Measurements from ENCODE around the gene KIF2C.

Gene KIF2C

GRCh38 chr1:44777547-44777946 lies 37.9 kb downstream of the KIF2C start:
- H3K27me3 ChIP-seq (ENCODE audit: control insufficient read depth, insufficient read depth, low read length) = no peaks in the 10 kb centered on the region
- H3K9me3 ChIP-seq (replicated peaks; ENCODE audit: low read length) = no peaks in the 10 kb centered on the region
- peak overlapping the region; percentile 94 for H3K4me2 ChIP-seq (ENCODE audit: low read length)
- H3K4me3 ChIP-seq (ENCODE audit: low read length) = peak overlapping the region; percentile 91
- peaks cover 17% of the 10 kb centered on the region for H3K4me1 ChIP-seq (ENCODE audit: control insufficient read depth, insufficient read depth, low read length)
- peaks cover 60% of the 10 kb centered on the region for H3K36me3 ChIP-seq (ENCODE audit: insufficient read depth, low read length)
- peak overlapping the region; percentile 95 for H3K9ac ChIP-seq (ENCODE audit: low read depth, low read length)

GRCh38 chr1:44777969-44778635 lies 38.5 kb downstream of the KIF2C start:
- H3K27me3 ChIP-seq (ENCODE audit: control insufficient read depth, insufficient read depth, low read length) = no peaks in the 10 kb centered on the region
- H3K9ac ChIP-seq (ENCODE audit: low read depth, low read length) = peak overlapping the region; percentile 95
- peak overlapping the region; percentile 91 for H3K4me3 ChIP-seq (ENCODE audit: low read length)
- H3K4me2 ChIP-seq (ENCODE audit: low read length) = peak overlapping the region; percentile 94
- no peaks in the 10 kb centered on the region for H3K9me3 ChIP-seq (replicated peaks; ENCODE audit: low read length)
- peaks cover 17% of the 10 kb centered on the region for H3K4me1 ChIP-seq (ENCODE audit: control insufficient read depth, insufficient read depth, low read length)
- H3K36me3 ChIP-seq (ENCODE audit: insufficient read depth, low read length) = peaks cover 60% of the 10 kb centered on the region

- H3K9ac ChIP-seq (ENCODE audit: low read depth, low read length) = no peak overlapping the region
- no peak overlapping the region for H3K4me3 ChIP-seq (ENCODE audit: low read length)
- H3K36me3 ChIP-seq (ENCODE audit: insufficient read depth, low read length) = peaks cover 60% of the 10 kb centered on the region
- peak overlapping the region; percentile 94 for H3K4me2 ChIP-seq (ENCODE audit: low read length)
- H3K27me3 ChIP-seq (ENCODE audit: control insufficient read depth, insufficient read depth, low read length) = no peaks in the 10 kb centered on the region
- H3K4me1 ChIP-seq (ENCODE audit: control insufficient read depth, insufficient read depth, low read length) = peaks cover 25% of the 10 kb centered on the region
- H3K9me3 ChIP-seq (replicated peaks; ENCODE audit: low read length) = no peaks in the 10 kb centered on the region
Measured at GRCh38 chr1:44778705-44779576, 39.3 kb downstream of the KIF2C start.

GRCh38 chr1:44780583-44781121 lies 41.0 kb downstream of the KIF2C start:
- H3K9me3 ChIP-seq (replicated peaks; ENCODE audit: low read length) = no peaks in the 10 kb centered on the region
- no peaks in the 10 kb centered on the region for H3K27me3 ChIP-seq (ENCODE audit: control insufficient read depth, insufficient read depth, low read length)
- peaks cover 31% of the 10 kb centered on the region for H3K4me1 ChIP-seq (ENCODE audit: control insufficient read depth, insufficient read depth, low read length)
- H3K4me3 ChIP-seq (ENCODE audit: low read length) = no peak overlapping the region
- H3K4me2 ChIP-seq (ENCODE audit: low read length) = no peak overlapping the region
- H3K9ac ChIP-seq (ENCODE audit: low read depth, low read length) = no peak overlapping the region
- H3K36me3 ChIP-seq (ENCODE audit: insufficient read depth, low read length) = peaks cover 60% of the 10 kb centered on the region

GRCh38 chr1:44783697-44784093 lies 44.1 kb downstream of the KIF2C start:
- Histone ChIP-seq H3K4me3 (ENCODE audit: low read length) (peak overlapping the region; percentile 3), H3K9ac (ENCODE audit: low read depth, low read length) (peak overlapping the region; percentile 39), H3K36me3 (ENCODE audit: insufficient read depth, low read length) (peaks cover 30% of the 10 kb centered on the region), H3K4me2 (ENCODE audit: low read length) (peak overlapping the region; percentile 50), H3K27me3 (ENCODE audit: control insufficient read depth, insufficient read depth, low read length) (no peaks in the 10 kb centered on the region), H3K4me1 (ENCODE audit: control insufficient read depth, insufficient read depth, low read length) (peaks cover 24% of the 10 kb centered on the region), H3K9me3 (replicated peaks; ENCODE audit: low read length) (no peaks in the 10 kb centered on the region)

- no peaks in the 10 kb centered on the region for H3K9me3 ChIP-seq (replicated peaks; ENCODE audit: low read length)
- peak overlapping the region; percentile 3 for H3K4me3 ChIP-seq (ENCODE audit: low read length)
- peaks cover 24% of the 10 kb centered on the region for H3K4me1 ChIP-seq (ENCODE audit: control insufficient read depth, insufficient read depth, low read length)
- H3K4me2 ChIP-seq (ENCODE audit: low read length) = peak overlapping the region; percentile 50
- H3K36me3 ChIP-seq (ENCODE audit: insufficient read depth, low read length) = peaks cover 23% of the 10 kb centered on the region
- H3K27me3 ChIP-seq (ENCODE audit: control insufficient read depth, insufficient read depth, low read length) = no peaks in the 10 kb centered on the region
- H3K9ac ChIP-seq (ENCODE audit: low read depth, low read length) = peak overlapping the region; percentile 39
Measured at GRCh38 chr1:44784094-44785028, 44.7 kb downstream of the KIF2C start.

GRCh38 chr1:44785029-44785380 lies 45.4 kb downstream of the KIF2C start:
- Histone ChIP-seq H3K4me1 (ENCODE audit: control insufficient read depth, insufficient read depth, low read length) (peaks cover 24% of the 10 kb centered on the region), H3K9me3 (replicated peaks; ENCODE audit: low read length) (no peaks in the 10 kb centered on the region), H3K36me3 (ENCODE audit: insufficient read depth, low read length) (peaks cover 17% of the 10 kb centered on the region), H3K27me3 (ENCODE audit: control insufficient read depth, insufficient read depth, low read length) (no peaks in the 10 kb centered on the region), H3K9ac (ENCODE audit: low read depth, low read length) (no peak overlapping the region), H3K4me3 (ENCODE audit: low read length) (no peak overlapping the region), H3K4me2 (ENCODE audit: low read length) (no peak overlapping the region)

- H3K36me3 ChIP-seq (ENCODE audit: insufficient read depth, low read length) = peaks cover 10% of the 10 kb centered on the region
- H3K9ac ChIP-seq (ENCODE audit: low read depth, low read length) = peak overlapping the region; percentile 22
- H3K9me3 ChIP-seq (replicated peaks; ENCODE audit: low read length) = no peaks in the 10 kb centered on the region
- no peaks in the 10 kb centered on the region for H3K27me3 ChIP-seq (ENCODE audit: control insufficient read depth, insufficient read depth, low read length)
- peak overlapping the region; percentile 70 for H3K4me3 ChIP-seq (ENCODE audit: low read length)
- H3K4me1 ChIP-seq (ENCODE audit: control insufficient read depth, insufficient read depth, low read length) = peaks cover 24% of the 10 kb centered on the region
- peak overlapping the region; percentile 96 for H3K4me2 ChIP-seq (ENCODE audit: low read length)
Measured at GRCh38 chr1:44785501-44786137, 46.0 kb downstream of the KIF2C start.

- H3K27me3 ChIP-seq (ENCODE audit: control insufficient read depth, insufficient read depth, low read length) = no peaks in the 10 kb centered on the region
- no peaks in the 10 kb centered on the region for H3K9me3 ChIP-seq (replicated peaks; ENCODE audit: low read length)
- H3K4me2 ChIP-seq (ENCODE audit: low read length) = peak overlapping the region; percentile 96
- peak overlapping the region; percentile 70 for H3K4me3 ChIP-seq (ENCODE audit: low read length)
- peak overlapping the region; percentile 63 for H3K9ac ChIP-seq (ENCODE audit: low read depth, low read length)
- peaks cover 4% of the 10 kb centered on the region for H3K36me3 ChIP-seq (ENCODE audit: insufficient read depth, low read length)
- H3K4me1 ChIP-seq (ENCODE audit: control insufficient read depth, insufficient read depth, low read length) = peaks cover 24% of the 10 kb centered on the region
Measured at GRCh38 chr1:44786138-44786840, 46.7 kb downstream of the KIF2C start.

- peaks cover 24% of the 10 kb centered on the region for H3K4me1 ChIP-seq (ENCODE audit: control insufficient read depth, insufficient read depth, low read length)
Measured at GRCh38 chr1:44786841-44787426, 47.3 kb downstream of the KIF2C start.

More at GRCh38 chr1:44786841-44787426, 47.3 kb downstream of the KIF2C start:
- no peaks in the 10 kb centered on the region for H3K27me3 ChIP-seq (ENCODE audit: control insufficient read depth, insufficient read depth, low read length)
- no peak overlapping the region for H3K4me3 ChIP-seq (ENCODE audit: low read length)
- H3K9me3 ChIP-seq (replicated peaks; ENCODE audit: low read length) = no peaks in the 10 kb centered on the region
- no peak overlapping the region for H3K9ac ChIP-seq (ENCODE audit: low read depth, low read length)
- H3K36me3 ChIP-seq (ENCODE audit: insufficient read depth, low read length) = no peaks in the 10 kb centered on the region
- H3K4me2 ChIP-seq (ENCODE audit: low read length) = peak overlapping the region; percentile 96

Data from skeletal muscle satellite cell (primary cell).